Measurements from ENCODE around the gene KIF13A.
"Not testable (repeated sequence)": the region's sequence is repeated elsewhere in the genome, so short reads cannot be mapped to it uniquely, and the experiment has no call there.

KIF13A gene

DNA sequence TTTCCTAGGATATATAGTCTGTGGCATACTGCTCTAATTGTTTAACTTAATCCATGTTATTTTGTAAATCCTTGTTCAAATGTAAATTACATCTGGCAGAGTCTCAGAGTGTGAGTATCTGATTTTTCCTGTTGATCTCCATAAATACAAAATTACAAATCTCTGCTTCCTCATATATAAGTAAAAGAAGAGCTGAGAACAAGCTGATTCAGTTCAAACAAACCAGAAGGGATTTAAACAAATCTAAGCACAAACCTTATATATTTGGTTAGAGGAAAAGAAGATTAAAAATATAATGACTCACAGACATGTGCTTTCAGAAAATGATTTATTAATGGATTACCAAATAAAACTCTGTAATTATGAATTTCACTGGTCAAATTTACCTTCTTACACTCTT, 37.3 kb downstream of the KIF13A start:
- Histone ChIP-seq H3K9me3 (replicated peaks in 1 of 11) (peaks cover 0 to 17% (median 9%) of the 10 kb centered on the region in 11 experiments; a peak in 11 of 22 replicates), H3K27ac (no peak overlapping the region), H3K27me3 (no peaks in the 10 kb centered on the region), H3K9ac (no peak overlapping the region), H3K4me1 (no peaks in the 10 kb centered on the region; a peak in 1 of 20 replicates), H3K4me2 (no peak overlapping the region), H4K20me1 (peaks cover 0 to 68% (median 10%) of the 10 kb centered on the region in 11 experiments; a peak in 12 of 22 replicates), H3K4me3 (no peak overlapping the region), H3K36me3 (peaks cover 0 to 32% (median 5%) of the 10 kb centered on the region in 11 experiments; a peak in 10 of 22 replicates)
- TF ChIP-seq Cebpa-rat (IDR thresholded peaks at IDR 0.05) = no peak

DNA sequence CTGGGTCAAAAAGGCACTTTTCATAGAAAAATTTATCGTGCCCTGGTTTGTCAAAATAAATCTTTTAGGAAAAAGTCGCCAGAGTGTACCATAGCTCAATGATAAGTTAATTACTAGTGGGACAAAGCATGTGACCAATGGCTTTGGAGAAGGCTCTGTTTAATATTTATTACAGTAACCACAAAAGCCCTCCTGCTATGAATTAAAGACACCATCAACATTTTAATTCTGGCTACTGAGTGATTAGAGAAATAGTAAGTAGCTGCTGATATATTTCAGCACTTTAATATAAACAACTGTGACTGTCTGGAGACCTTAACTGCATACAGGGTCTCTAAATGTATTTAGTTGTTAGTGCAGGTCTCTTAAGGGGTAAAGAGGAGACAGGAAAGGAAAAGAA, 38.3 kb downstream of the KIF13A start:
- no peak overlapping the region for H3K9ac ChIP-seq
- no peak overlapping the region for H3K4me3 ChIP-seq
- H3K4me1 ChIP-seq = no peaks in the 10 kb centered on the region; a peak in 1 of 20 replicates
- H3K4me2 ChIP-seq = no peak overlapping the region
- no peaks in the 10 kb centered on the region for H3K27me3 ChIP-seq
- TF ChIP-seq Cebpa-rat (IDR thresholded peaks at IDR 0.05) = no peak
- H3K9me3 ChIP-seq (replicated peaks in 1 of 11) = peaks cover 0 to 17% (median 9%) of the 10 kb centered on the region in 11 experiments; a peak in 11 of 22 replicates
- peaks cover 0 to 31% (median 5%) of the 10 kb centered on the region in 11 experiments; a peak in 10 of 22 replicates for H3K36me3 ChIP-seq
- peaks cover 0 to 64% (median 6%) of the 10 kb centered on the region in 11 experiments; a peak in 10 of 22 replicates for H4K20me1 ChIP-seq
- H3K27ac ChIP-seq = no peak overlapping the region

DNA sequence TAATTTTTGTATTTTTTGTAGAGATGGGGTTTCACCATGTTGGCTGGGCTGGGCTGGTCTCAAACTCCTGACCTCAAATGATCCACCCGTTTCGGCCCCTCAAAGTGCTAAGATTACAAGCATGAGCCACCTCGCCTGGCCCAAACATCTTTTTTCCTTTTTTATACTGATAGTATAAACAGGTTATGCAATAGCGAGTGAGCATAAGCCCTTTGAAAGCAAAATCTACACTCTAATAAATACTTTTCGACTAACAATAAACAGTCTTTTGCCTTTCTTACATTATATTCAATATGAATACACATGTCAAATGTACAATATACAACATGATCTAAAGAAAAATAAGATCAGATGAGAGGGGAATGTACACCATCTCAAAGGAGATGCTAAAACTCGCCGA, 38.7 kb downstream of the KIF13A start:
- peaks cover 0 to 60% (median 7%) of the 10 kb centered on the region in 11 experiments; a peak in 10 of 22 replicates for H4K20me1 ChIP-seq
- H3K4me2 ChIP-seq = no peak overlapping the region
- no peak overlapping the region for H3K4me3 ChIP-seq
- no peak for TF ChIP-seq Cebpa-rat (IDR thresholded peaks at IDR 0.05)
- no peak overlapping the region for H3K9ac ChIP-seq
- H3K36me3 ChIP-seq = peaks cover 0 to 27% (median 5%) of the 10 kb centered on the region in 11 experiments; a peak in 10 of 22 replicates
- no peaks in the 10 kb centered on the region; a peak in 1 of 20 replicates for H3K4me1 ChIP-seq
- no peaks in the 10 kb centered on the region for H3K27me3 ChIP-seq
- peaks cover 0 to 17% (median 9%) of the 10 kb centered on the region in 11 experiments; a peak in 11 of 22 replicates for H3K9me3 ChIP-seq (replicated peaks in 1 of 11)
- H3K27ac ChIP-seq = no peak overlapping the region

DNA sequence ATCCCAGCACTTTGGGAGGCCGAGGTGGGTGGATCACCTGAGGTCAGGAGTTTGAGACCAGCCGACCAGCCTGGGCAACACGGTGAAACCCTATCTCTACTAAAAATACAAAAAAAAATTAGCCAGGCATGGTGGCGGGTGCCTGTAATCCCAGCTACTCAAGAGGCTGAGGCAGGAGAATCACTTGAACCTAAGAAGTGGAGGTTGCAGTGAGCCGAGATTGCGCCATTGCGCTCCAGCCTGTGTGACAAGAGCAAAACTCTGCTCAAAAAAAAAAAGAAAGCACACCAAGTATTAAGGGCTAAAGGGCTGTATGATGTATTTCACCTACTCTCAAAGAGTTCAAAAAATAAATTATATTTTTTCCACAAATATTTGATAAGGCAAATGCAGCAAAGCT, 39.9 kb downstream of the KIF13A start:
- Histone ChIP-seq H3K9me3 (replicated peaks in 1 of 11) (peaks cover 0 to 15% (median 7%) of the 10 kb centered on the region in 11 experiments; a peak in 11 of 22 replicates), H3K36me3 (peaks cover 0 to 17% (median 4%) of the 10 kb centered on the region in 11 experiments; a peak in 9 of 22 replicates), H4K20me1 (peaks cover 0 to 57% (median 7%) of the 10 kb centered on the region in 11 experiments; a peak in 10 of 22 replicates)
- H3K4me2 ChIP-seq, H3K9ac ChIP-seq, H3K27me3 ChIP-seq, H3K4me3 ChIP-seq, H3K27ac ChIP-seq, H3K4me1 ChIP-seq: not testable (repeated sequence)

DNA sequence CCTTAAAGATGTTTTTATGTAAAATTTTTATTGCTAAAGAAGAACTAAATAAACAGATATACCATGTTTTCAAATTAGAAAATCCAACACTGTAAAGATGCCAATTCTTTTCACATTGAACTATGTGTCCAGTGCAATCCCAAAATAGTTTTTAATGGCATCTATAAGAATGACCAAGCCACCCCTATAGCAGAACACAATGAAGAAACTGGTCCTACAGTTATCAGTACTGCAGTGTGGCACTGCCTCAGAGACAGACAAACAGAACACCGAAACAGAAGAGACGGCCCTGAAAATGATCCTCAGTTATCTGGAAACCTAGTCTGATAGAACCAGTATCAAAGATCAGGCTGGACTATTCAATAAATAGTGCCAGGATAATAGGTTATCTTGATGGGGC, 41.9 kb downstream of the KIF13A start:
- Histone ChIP-seq H3K36me3 (no peaks in the 10 kb centered on the region; a peak in 1 of 22 replicates), H3K27me3 (no peaks in the 10 kb centered on the region), H3K4me1 (peaks cover 0 to under 1% (median 0%) of the 10 kb centered on the region in 10 experiments; a peak in 1 of 20 replicates), H3K4me2 (no peak overlapping the region), H3K27ac (no peak overlapping the region), H3K9ac (no peak overlapping the region), H3K9me3 (replicated peaks in 1 of 11) (no peaks in the 10 kb centered on the region; a peak in 1 of 22 replicates), H4K20me1 (peaks cover 0 to 56% (median 7%) of the 10 kb centered on the region in 11 experiments; a peak in 10 of 22 replicates), H3K4me3 (no peak overlapping the region)
- no peak for TF ChIP-seq Cebpa-rat (IDR thresholded peaks at IDR 0.05)

DNA sequence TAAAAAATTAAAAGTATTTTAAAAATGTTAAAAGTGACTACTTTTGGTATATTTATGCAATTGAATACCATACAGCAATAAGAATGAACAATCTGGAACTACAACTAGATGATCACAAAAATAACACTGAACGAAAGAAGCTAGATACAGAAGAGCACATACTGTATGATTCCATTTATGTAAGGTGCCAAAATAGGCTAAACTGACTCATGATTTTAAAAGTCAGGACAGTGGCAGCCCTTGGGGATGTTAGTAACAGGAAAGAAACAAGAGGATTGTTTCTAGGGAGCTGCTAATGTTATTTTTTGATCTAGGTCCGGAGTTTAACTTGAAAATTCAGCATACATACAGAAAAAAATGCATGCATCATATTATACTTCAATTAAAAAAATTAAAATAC, 42.3 kb downstream of the KIF13A start:
- H3K9ac ChIP-seq = no peak overlapping the region
- TF ChIP-seq Cebpa-rat (IDR thresholded peaks at IDR 0.05) = no peak
- peaks cover 0 to 52% (median 7%) of the 10 kb centered on the region in 11 experiments; a peak in 10 of 22 replicates for H4K20me1 ChIP-seq
- H3K4me1 ChIP-seq = peaks cover 0 to 5% (median 0%) of the 10 kb centered on the region in 10 experiments; a peak in 1 of 20 replicates
- H3K27me3 ChIP-seq = no peaks in the 10 kb centered on the region
- H3K36me3 ChIP-seq = peaks cover 0 to 4% (median 0%) of the 10 kb centered on the region in 11 experiments; a peak in 4 of 22 replicates
- no peak overlapping the region for H3K27ac ChIP-seq
- no peaks in the 10 kb centered on the region for H3K9me3 ChIP-seq (replicated peaks in 1 of 11)
- no peak overlapping the region for H3K4me3 ChIP-seq
- no peak overlapping the region for H3K4me2 ChIP-seq

DNA sequence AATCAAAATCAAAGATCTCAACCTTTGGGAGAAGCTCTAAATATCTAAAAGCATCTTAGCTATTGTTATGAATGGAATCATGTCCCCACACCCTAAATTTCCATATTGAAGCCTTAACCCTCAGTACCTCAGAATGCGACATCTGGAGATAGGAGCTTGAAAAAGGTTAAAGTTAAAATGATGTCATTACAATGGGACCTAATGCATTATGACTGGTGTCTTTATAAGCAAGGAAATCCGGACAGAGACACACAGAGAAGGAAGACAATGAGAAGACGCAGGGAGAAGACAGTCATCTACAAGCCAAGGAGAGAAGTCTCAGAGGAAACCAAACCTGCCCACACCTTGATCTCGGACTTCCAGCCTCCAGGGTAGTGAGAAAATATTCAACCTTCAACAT, 46.1 kb downstream of the KIF13A start:
- no peak overlapping the region for H3K4me2 ChIP-seq
- H3K27me3 ChIP-seq = no peaks in the 10 kb centered on the region
- H3K4me1 ChIP-seq = peaks cover 0 to 20% (median 1%) of the 10 kb centered on the region in 10 experiments; a peak in 11 of 20 replicates
- no peak overlapping the region for H3K9ac ChIP-seq
- no peaks in the 10 kb centered on the region for H3K9me3 ChIP-seq (replicated peaks in 1 of 11)
- TF ChIP-seq Cebpa-rat (IDR thresholded peaks at IDR 0.05) = no peak
- H3K36me3 ChIP-seq = peaks cover 0 to 15% (median 0%) of the 10 kb centered on the region in 11 experiments; a peak in 9 of 22 replicates
- H3K27ac ChIP-seq = no peak overlapping the region
- H3K4me3 ChIP-seq = no peak overlapping the region
- H4K20me1 ChIP-seq = peaks cover 0 to 42% (median 3%) of the 10 kb centered on the region in 11 experiments; a peak in 10 of 22 replicates

DNA sequence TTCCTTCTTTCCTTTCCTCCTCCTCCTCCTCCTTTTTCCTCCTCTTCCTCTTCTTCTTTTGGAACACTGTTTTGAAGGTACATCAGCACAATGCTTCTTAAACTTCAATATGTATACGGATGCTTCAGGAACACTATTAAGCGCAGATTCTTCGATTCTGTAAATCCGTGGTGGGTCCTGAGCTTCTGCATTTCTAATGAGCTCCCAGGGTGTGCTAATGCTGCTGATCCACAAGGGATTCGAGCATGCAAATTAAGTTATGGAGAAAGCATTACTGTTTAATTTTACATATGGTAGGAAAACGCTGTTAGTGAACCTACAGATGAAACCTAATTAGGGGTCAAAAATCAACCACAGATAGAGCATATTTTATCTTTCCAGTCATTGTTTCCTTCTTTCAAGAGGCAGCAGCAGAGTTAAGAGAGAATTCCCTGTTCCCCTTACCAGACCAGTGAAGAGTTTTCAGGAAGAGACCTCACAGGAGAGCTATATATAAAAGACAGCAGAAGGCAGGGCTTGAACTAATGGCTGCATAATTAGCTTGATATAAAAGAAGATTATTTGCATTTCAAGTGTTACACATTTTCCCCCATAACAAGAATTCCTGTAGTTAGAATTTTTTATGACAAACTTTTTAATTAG, 47.2 kb downstream of the KIF13A start:
- Histone ChIP-seq H4K20me1 (peaks cover 0 to 41% (median 6%) of the 10 kb centered on the region in 11 experiments; a peak in 11 of 22 replicates), H3K27me3 (no peaks in the 10 kb centered on the region), H3K4me3 (no peak overlapping the region), H3K9me3 (replicated peaks in 1 of 11) (no peaks in the 10 kb centered on the region), H3K9ac (no peak overlapping the region), H3K36me3 (peaks cover 0 to 15% (median 0%) of the 10 kb centered on the region in 11 experiments; a peak in 9 of 22 replicates), H3K4me1 (peaks cover 8 to 30% (median 11%) of the 10 kb centered on the region in 10 experiments; a peak in 18 of 20 replicates), H3K4me2 (no peak overlapping the region), H3K27ac (no peak overlapping the region)
- TF ChIP-seq Cebpa-rat (IDR thresholded peaks at IDR 0.05) = no peak

DNA sequence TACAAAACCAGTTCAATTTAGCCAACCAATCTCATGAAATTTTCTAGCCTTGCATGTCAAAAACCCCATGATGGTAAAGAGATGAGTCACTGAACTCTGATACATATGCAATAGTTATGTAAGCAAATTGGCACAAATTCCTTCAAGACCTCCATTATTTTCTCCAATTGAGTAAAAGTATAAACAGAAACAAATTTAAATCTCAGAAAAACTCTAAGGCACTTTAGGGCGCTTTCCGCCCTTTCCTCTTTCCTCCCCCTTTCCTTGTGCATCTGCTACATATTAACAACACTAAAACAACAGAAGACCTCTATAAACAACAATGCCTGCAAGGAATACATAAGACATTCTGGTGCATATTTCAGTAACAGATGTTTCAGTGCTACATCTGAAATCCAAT, 48.5 kb downstream of the KIF13A start:
- Histone ChIP-seq H3K9ac (no peak overlapping the region), H3K36me3 (peaks cover 0 to 15% (median 0%) of the 10 kb centered on the region in 11 experiments; a peak in 9 of 22 replicates), H3K27ac (no peak overlapping the region), H3K27me3 (no peaks in the 10 kb centered on the region), H3K4me1 (peaks cover 10 to 36% (median 16%) of the 10 kb centered on the region in 10 experiments; a peak in 18 of 20 replicates), H4K20me1 (peaks cover 0 to 41% (median 15%) of the 10 kb centered on the region in 11 experiments; a peak in 9 of 22 replicates), H3K4me2 (no peak overlapping the region), H3K4me3 (no peak overlapping the region), H3K9me3 (replicated peaks in 1 of 11) (no peaks in the 10 kb centered on the region)
- no peak for TF ChIP-seq Cebpa-rat (IDR thresholded peaks at IDR 0.05)
